CD4-positive, alpha-beta T cell (primary cell): Measurements from ENCODE around the gene ATP5F1D. TPM values are rescaled to one million over a fixed set of nuclear protein-coding genes. Genes with fewer than 3 reads are reported as not detected.

Experiments used
- ATAC-seq: fragments of 200-7000 bp; cut with Tn5 transposase; one replicate; pipeline ENCODE4 v1.10.0; 2022; ENCODE audit warnings: mild to moderate bottlenecking; ENCODE audit not compliant: poor library complexity
- CTCF ChIA-PET: fragments of 350-600 bp; sonication (Branson Sonifier 250); formaldehyde crosslinking; loops from one replicate; lab custom pipeline; 2021; ENCODE audit warnings: antibody characterized with exemption, inconsistent platforms; lab: Charles Lee
- POLR2A ChIA-PET: fragments of 350-600 bp; sonication (Branson Sonifier 250); formaldehyde crosslinking; loops from one replicate; lab custom pipeline; 2021; ENCODE audit warnings: antibody characterized with exemption, inconsistent platforms; lab: Charles Lee
- DNase-seq, 14 experiments: peaks; one replicate each; pipeline ENCODE4 v3.0.0-alpha.2; 2013 to 2020; ENCODE audit warnings: mixed read lengths in 2 of 14
- H3K27ac ChIP-seq, 2 donors: one replicate each; pipeline versions ENCODE4 v1.5.1 to v1.7.0; 2013; ENCODE audit warnings: low read length in 2 of 2, low read depth in 1 of 2, mild to moderate bottlenecking in 1 of 2
- H3K27me3 ChIP-seq, 2 experiments: 1 replicate in 1 of 2; 2 replicates in 1 of 2; pipeline versions ENCODE4 v1.6.1 to v1.7.0; 2013; ENCODE audit warnings: low read length in 2 of 2, control low read depth in 1 of 2, mild to moderate bottlenecking in 1 of 2, moderate library complexity in 1 of 2; ENCODE audit not compliant: insufficient read depth in 2 of 2, control insufficient read depth in 1 of 2
- H3K36me3 ChIP-seq: one replicate; pipeline ENCODE4 v1.6.1; 2013; ENCODE audit warnings: low read length, control low read depth; ENCODE audit not compliant: insufficient read depth
- H3K4me1 ChIP-seq: one replicate; pipeline ENCODE4 v1.6.1; 2013; ENCODE audit warnings: low read length, control low read depth; ENCODE audit not compliant: insufficient read depth
- H3K4me3 ChIP-seq: one replicate; pipeline ENCODE4 v1.5.1; 2013; ENCODE audit warnings: mild to moderate bottlenecking, low read length, moderate library complexity
- H3K9me3 ChIP-seq, 2 experiments: 1 replicate in 1 of 2; 2 replicates in 1 of 2; pipeline versions ENCODE4 v1.6.1 to v1.7.0; 2013; ENCODE audit warnings: low read length in 2 of 2, mild to moderate bottlenecking in 2 of 2, control low read depth in 1 of 2, moderate library complexity in 1 of 2; ENCODE audit not compliant: control insufficient read depth in 1 of 2, insufficient read depth in 1 of 2
- H3K27ac Mint-ChIP-seq: one replicate; pipeline ENCODE4 v1.8.0; 2020; ENCODE audit warnings: mixed read lengths
- H3K27me3 Mint-ChIP-seq: one replicate; pipeline ENCODE4 v1.8.0; 2021; ENCODE audit warnings: mixed read lengths
- H3K36me3 Mint-ChIP-seq: one replicate; pipeline ENCODE4 v1.8.0; 2021; ENCODE audit warnings: low read depth, mixed read lengths
- H3K4me1 Mint-ChIP-seq: one replicate; pipeline ENCODE4 v1.8.0; 2021; ENCODE audit warnings: low read depth, mixed read lengths
- H3K4me3 Mint-ChIP-seq: one replicate; pipeline ENCODE4 v1.8.0; 2020; ENCODE audit warnings: mild to moderate bottlenecking, mixed read lengths
- H3K9me3 Mint-ChIP-seq: one replicate; pipeline ENCODE4 v1.8.0; 2020; ENCODE audit warnings: mixed read lengths
- intact Hi-C, 2 experiments: fragments of 100-400 bp; cut with DNase I in 1 of 2; cut with micrococcal nuclease in 1 of 2; formaldehyde crosslinking; loops; one replicate each; pipeline versions ENCODE4 v1.15.1 to v1.9.0; 2023 to 2025; cut with DNase I, micrococcal nuclease
- total RNA-seq, 174 experiments: library from RNA in 2 of 174; stranded (reverse) in 2 of 174; gene quantifications; one replicate each; pipeline ENCODE4 v1.2.3 and lab custom pipeline; 2021 to 2026
- TF ChIP-seq, protein P1 (sequence below): fragments of 200-600 bp; IDR thresholded peaks from one replicate; pipeline ENCODE4 v1.8.0; 2022; ENCODE audit warnings: antibody characterized with exemption, mild to moderate bottlenecking

ATP5F1D gene
- total RNA-seq, 2 experiments from 2014 or later = 77.6 to 92.6 TPM

DNA sequence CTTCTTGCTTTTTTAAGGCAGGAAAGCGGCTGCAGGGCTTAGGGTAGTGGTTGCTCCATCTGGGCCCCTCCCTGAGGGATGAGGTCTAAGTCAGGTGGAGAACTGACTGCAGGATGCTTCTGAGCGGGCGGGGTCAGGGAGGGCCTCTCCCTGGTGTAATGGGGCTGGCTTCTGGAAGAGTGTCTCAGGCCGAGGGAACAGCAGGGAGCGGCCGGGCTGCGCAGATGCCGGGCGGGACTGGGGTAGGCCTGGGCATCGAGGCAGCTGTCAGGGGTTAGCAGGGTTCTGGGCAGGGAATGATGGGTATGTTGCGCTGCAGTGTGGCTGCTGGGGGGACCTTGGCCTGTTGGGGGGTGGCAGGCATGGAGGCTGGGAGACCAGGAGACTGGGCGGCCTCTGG, 36.5 kb downstream of the ATP5F1D start:
- H3K27me3 Mint-ChIP-seq = no peaks in the 10 kb centered on the region
- H3K9me3 Mint-ChIP-seq = no peaks in the 10 kb centered on the region
- peaks cover 48% of the 10 kb centered on the region for H3K4me1 ChIP-seq
- DNase-seq (no peak), ATAC-seq (no peak)
- peaks cover 49% of the 10 kb centered on the region for H3K36me3 Mint-ChIP-seq
- H3K4me3 ChIP-seq = no peak overlapping the region
- TF ChIP-seq, protein P1, sequence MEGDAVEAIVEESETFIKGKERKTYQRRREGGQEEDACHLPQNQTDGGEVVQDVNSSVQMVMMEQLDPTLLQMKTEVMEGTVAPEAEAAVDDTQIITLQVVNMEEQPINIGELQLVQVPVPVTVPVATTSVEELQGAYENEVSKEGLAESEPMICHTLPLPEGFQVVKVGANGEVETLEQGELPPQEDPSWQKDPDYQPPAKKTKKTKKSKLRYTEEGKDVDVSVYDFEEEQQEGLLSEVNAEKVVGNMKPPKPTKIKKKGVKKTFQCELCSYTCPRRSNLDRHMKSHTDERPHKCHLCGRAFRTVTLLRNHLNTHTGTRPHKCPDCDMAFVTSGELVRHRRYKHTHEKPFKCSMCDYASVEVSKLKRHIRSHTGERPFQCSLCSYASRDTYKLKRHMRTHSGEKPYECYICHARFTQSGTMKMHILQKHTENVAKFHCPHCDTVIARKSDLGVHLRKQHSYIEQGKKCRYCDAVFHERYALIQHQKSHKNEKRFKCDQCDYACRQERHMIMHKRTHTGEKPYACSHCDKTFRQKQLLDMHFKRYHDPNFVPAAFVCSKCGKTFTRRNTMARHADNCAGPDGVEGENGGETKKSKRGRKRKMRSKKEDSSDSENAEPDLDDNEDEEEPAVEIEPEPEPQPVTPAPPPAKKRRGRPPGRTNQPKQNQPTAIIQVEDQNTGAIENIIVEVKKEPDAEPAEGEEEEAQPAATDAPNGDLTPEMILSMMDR = no peak
- ChIA-PET POLR2A (interaction anchor here (1.4 kb wide), 1 partner anchor 9 kb away, joined by 8 read pairs; the partner anchor contains the start of gene CIRBP), CTCF (interaction anchor here (1.1 to 1.4 kb wide), 2 partner anchors 29 to 34 kb away, joined by 3 to 4 read pairs; no protein-coding TSS in a partner anchor)
- H3K4me1 Mint-ChIP-seq = peaks cover 33% of the 10 kb centered on the region
- H3K9me3 ChIP-seq = no peaks in the 10 kb centered on the region
- H3K4me3 Mint-ChIP-seq = peak overlapping the region; percentile 30
- no peak overlapping the region for H3K27ac ChIP-seq
- intact Hi-C loops = loop anchor here (2.0 to 10.0 kb wide), 5 partner anchors 74 to 197 kb away; partner anchors contain the start of genes DAZAP1 (in 2 of the 2), C19orf25 (in 1 of the 2), GAMT (in 1 of the 2) and RPS15 (in 1 of the 2)
- peaks cover 49% of the 10 kb centered on the region for H3K36me3 ChIP-seq
- no peaks in the 10 kb centered on the region for H3K27me3 ChIP-seq
- peak overlapping the region; percentile 20 for H3K27ac Mint-ChIP-seq

GRCh38 chr19:1278713-1279660, 37.4 kb downstream of the ATP5F1D start:
- Histone ChIP-seq H3K4me1 (peaks cover 39% of the 10 kb centered on the region), H3K27me3 (peaks cover 1 to 3% of the 10 kb centered on the region in 2 experiments), H3K4me3 (no peak overlapping the region), H3K9me3 (no peaks in the 10 kb centered on the region), H3K27ac (no peak overlapping the region), H3K36me3 (peaks cover 40% of the 10 kb centered on the region)
- peak overlapping the region; percentile 82 for H3K27ac Mint-ChIP-seq
- ChIA-PET POLR2A (interaction anchor here (1.2 to 2.5 kb wide), 2 partner anchors 10 to 93 kb away, joined by 6 to 29 read pairs; partner anchors contain the start of gene CIRBP), CTCF (interaction anchor here (0.6 to 2.0 kb wide), 9 partner anchors 12 to 267 kb away, joined by 3 to 12 read pairs (median 3); partner anchors contain the start of genes ATP5F1D and NDUFS7)
- intact Hi-C loops = loop anchor here (1.0 to 10.0 kb wide), 7 partner anchors 73 to 235 kb away; partner anchors contain the start of genes DAZAP1 (in 2 of the 2), C19orf25 (in 1 of the 2), GAMT (in 1 of the 2) and RPS15 (in 1 of the 2)
- H3K4me3 Mint-ChIP-seq = peak overlapping the region; percentile 89
- peaks cover 40% of the 10 kb centered on the region for H3K36me3 Mint-ChIP-seq
- ATAC-seq (no peak), DNase-seq (no peak)
- H3K4me1 Mint-ChIP-seq = peaks cover 26% of the 10 kb centered on the region
- TF ChIP-seq, protein P1 = no peak
- H3K9me3 Mint-ChIP-seq = no peaks in the 10 kb centered on the region
- H3K27me3 Mint-ChIP-seq = peaks cover 3% of the 10 kb centered on the region

DNA sequence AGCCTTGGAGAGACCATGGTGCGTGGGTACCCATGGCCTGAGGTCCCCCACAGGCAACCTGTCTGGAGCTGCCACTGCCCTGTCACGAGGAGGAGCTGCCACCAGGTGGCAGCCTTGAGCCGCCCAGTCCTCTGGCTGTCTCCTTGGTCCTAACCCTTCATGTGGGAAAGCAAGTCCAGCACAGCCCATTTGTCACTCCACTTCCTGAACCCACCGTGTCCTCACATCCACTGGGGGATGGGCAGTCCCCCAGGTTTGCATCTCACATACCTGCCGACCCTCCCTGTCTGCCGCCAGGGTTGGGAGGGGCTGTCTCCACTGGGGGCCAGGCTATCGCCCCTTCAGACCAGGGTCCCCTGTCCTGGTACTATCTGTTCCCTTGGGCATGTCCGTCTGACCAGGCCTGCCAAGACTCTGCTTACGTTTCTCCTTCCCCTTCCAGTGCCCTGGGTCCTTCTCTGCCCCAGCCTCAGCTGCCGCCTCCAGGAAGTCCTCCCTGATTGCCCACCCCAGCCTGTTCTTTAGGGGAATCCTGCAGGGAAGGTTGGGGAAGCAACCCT, 38.3 kb downstream of the ATP5F1D start:
- Mint-ChIP-seq H3K36me3 (peaks cover 35% of the 10 kb centered on the region), H3K4me1 (peaks cover 29% of the 10 kb centered on the region), H3K4me3 (peak overlapping the region; percentile 89), H3K27ac (peak overlapping the region; percentile 82), H3K9me3 (no peaks in the 10 kb centered on the region), H3K27me3 (peaks cover 12% of the 10 kb centered on the region)
- TF ChIP-seq, protein P1 = peak; percentile 84
- peaks cover 30% of the 10 kb centered on the region for H3K4me1 ChIP-seq
- H3K9me3 ChIP-seq = peaks cover 0 to 6% of the 10 kb centered on the region in 2 experiments
- no peak for ATAC-seq
- CTCF ChIA-PET = interaction anchor here (0.6 to 2.0 kb wide), 9 partner anchors 12 to 266 kb away, joined by 3 to 12 read pairs (median 3); partner anchors contain the start of genes ATP5F1D and NDUFS7
- POLR2A ChIA-PET = interaction anchor here (1.1 to 2.5 kb wide), 3 partner anchors 11 to 103 kb away, joined by 3 to 29 read pairs (median 6); partner anchors contain the start of gene CIRBP
- DNase-seq = peak; percentile 65 to 89 (median 74)
- intact Hi-C loops = loop anchor here (1.0 to 10.0 kb wide), 7 partner anchors 72 to 234 kb away; partner anchors contain the start of genes DAZAP1 (in 2 of the 2), C19orf25 (in 1 of the 2), GAMT (in 1 of the 2) and RPS15 (in 1 of the 2)
- peaks cover 31% of the 10 kb centered on the region for H3K36me3 ChIP-seq
- no peak overlapping the region for H3K27ac ChIP-seq
- peaks cover 9 to 11% of the 10 kb centered on the region in 2 experiments for H3K27me3 ChIP-seq
- no peak overlapping the region for H3K4me3 ChIP-seq
